Neuronal stem cell (in vitro differentiated cells): Measurements from ENCODE around the gene EPHA2.
"Not testable (repeated sequence)": the region's sequence is repeated elsewhere in the genome, so short reads cannot be mapped to it uniquely, and the experiment has no call there.

Experiments used
- DNase-seq: peaks from one replicate; pipeline ENCODE4 v3.0.0-alpha.2; 2013; ENCODE audit warnings: low spot score
- H2AFZ ChIP-seq: one replicate; pipeline ENCODE4 v1.6.1; 2013; ENCODE audit warnings: mild to moderate bottlenecking, low read length, inconsistent platforms
- H2AK5ac ChIP-seq: 2 replicates; pipeline ENCODE4 v1.6.1; 2013; ENCODE audit warnings: low read depth, mild to moderate bottlenecking, inconsistent platforms, low read length, moderate library complexity, mixed read lengths
- H2BK120ac ChIP-seq: 2 replicates; pipeline ENCODE4 v1.6.1; 2013; ENCODE audit warnings: low read depth, mild to moderate bottlenecking, inconsistent platforms, low read length, moderate library complexity, mixed read lengths
- H2BK12ac ChIP-seq: one replicate; pipeline ENCODE4 v1.6.1; 2013; ENCODE audit warnings: low read length, inconsistent platforms
- H2BK15ac ChIP-seq: 2 replicates; pipeline ENCODE4 v1.6.1; 2013; ENCODE audit warnings: mild to moderate bottlenecking, low read length, inconsistent platforms, mixed read lengths
- H2BK5ac ChIP-seq: one replicate; pipeline ENCODE4 v1.6.1; 2013; ENCODE audit warnings: inconsistent platforms, mild to moderate bottlenecking, low read length, moderate library complexity
- H3K14ac ChIP-seq: one replicate; pipeline ENCODE4 v1.6.1; 2013; ENCODE audit warnings: low read length, inconsistent platforms
- H3K18ac ChIP-seq: 2 replicates; pipeline ENCODE4 v1.6.1; 2013; ENCODE audit warnings: low read length, inconsistent platforms
- H3K23ac ChIP-seq: 2 replicates; pipeline ENCODE4 v1.6.1; 2013; ENCODE audit warnings: low read depth, mild to moderate bottlenecking, mixed read lengths, low read length, inconsistent platforms; ENCODE audit not compliant: poor library complexity
- H3K27ac ChIP-seq: replicated peaks from 3 replicates; pipeline ENCODE4 v1.5.1; 2013; ENCODE audit warnings: low read length, inconsistent platforms
- H3K27me3 ChIP-seq, 3 experiments: 2 replicates each; pipeline ENCODE4 v1.6.1; 2013; ENCODE audit warnings: low read length in 3 of 3, mild to moderate bottlenecking in 2 of 3, inconsistent platforms in 1 of 3, low read depth in 1 of 3, mixed read lengths in 1 of 3, moderate library complexity in 1 of 3; ENCODE audit not compliant: control insufficient read depth in 3 of 3, insufficient read depth in 3 of 3
- H3K36me3 ChIP-seq, 2 donors: replicated peaks in 1 of 2; 2 replicates each; pipeline ENCODE4 v1.6.1; 2013; ENCODE audit warnings: low read length in 2 of 2; ENCODE audit not compliant: control insufficient read depth in 2 of 2, insufficient read depth in 2 of 2
- H3K4ac ChIP-seq: 2 replicates; pipeline ENCODE4 v1.6.1; 2013; ENCODE audit warnings: inconsistent platforms, mild to moderate bottlenecking, low read length, moderate library complexity
- H3K4me1 ChIP-seq, 2 donors: 1 replicate in 1 of 2; 2 replicates in 1 of 2; pipeline ENCODE4 v1.6.1; 2013; ENCODE audit warnings: low read length in 2 of 2, low read depth in 1 of 2; ENCODE audit not compliant: control insufficient read depth in 2 of 2, insufficient read depth in 1 of 2
- H3K4me2 ChIP-seq: one replicate; pipeline ENCODE4 v1.6.1; 2013; ENCODE audit warnings: mild to moderate bottlenecking, low read length, inconsistent platforms; ENCODE audit not compliant: insufficient read depth, poor library complexity, severe bottlenecking
- H3K4me3 ChIP-seq, 2 donors: 2 replicates each; pipeline ENCODE4 v1.5.1; 2013; ENCODE audit warnings: low read length in 2 of 2, mild to moderate bottlenecking in 2 of 2, inconsistent platforms in 1 of 2, moderate library complexity in 1 of 2
- H3K79me1 ChIP-seq: one replicate; pipeline ENCODE4 v1.6.1; 2013; ENCODE audit warnings: low read depth, mild to moderate bottlenecking, inconsistent platforms, low read length, moderate library complexity
- H3K9ac ChIP-seq: one replicate; pipeline ENCODE4 v1.6.1; 2013; ENCODE audit warnings: mild to moderate bottlenecking, low read depth, low read length, inconsistent platforms; ENCODE audit not compliant: poor library complexity
- H3K9me3 ChIP-seq, 2 donors: replicated peaks in 1 of 2; 2 replicates each; pipeline versions ENCODE3 to v1.6.1; 2013; ENCODE audit warnings: low read length in 2 of 2, mild to moderate bottlenecking in 2 of 2, inconsistent platforms in 1 of 2, low read depth in 1 of 2, mixed read lengths in 1 of 2, moderate library complexity in 1 of 2; ENCODE audit not compliant: control insufficient read depth in 2 of 2, insufficient read depth in 1 of 2
- H4K8ac ChIP-seq: one replicate; pipeline ENCODE4 v1.6.1; 2013; ENCODE audit warnings: low read depth, mild to moderate bottlenecking, inconsistent platforms, low read length, moderate library complexity
- H4K91ac ChIP-seq: one replicate; pipeline ENCODE4 v1.6.1; 2013; ENCODE audit warnings: low read length, low read depth, mild to moderate bottlenecking, inconsistent platforms; ENCODE audit not compliant: poor library complexity
- WGBS, 2 donors: extraction: QIAGEN DNeasy Blood & Tissue Kit; methylation state at CpG; one replicate each; pipeline ENCODE4 v1.1.7; 2013; ENCODE audit warnings: missing lambda C conversion rate in 2 of 2, mixed read lengths in 1 of 2; ENCODE audit not compliant: insufficient read length in 2 of 2, insufficient replicate concordance in 1 of 2; ENCODE audit errors: extremely low coverage in 2 of 2; 5-methylcytosine and 5-hydroxymethylcytosine counted together

EPHA2 gene

GRCh38 chr1:16110456-16110855 is 45.4 kb downstream of the EPHA2 start:
- H3K27me3 ChIP-seq: peaks cover 0 to 3% (median 0%) of the 10 kb centered on the region in 3 experiments
- no peak for DNase-seq
- no peak overlapping the region for H3K23ac ChIP-seq
- no CpG with 5 or more reads among the region's 6 CpGs for WGBS, 2 donors
- no peak overlapping the region for H2BK15ac ChIP-seq
- no peak overlapping the region for H3K9ac ChIP-seq
- peaks cover 26% of the 10 kb centered on the region in 2 donors for H3K4me1 ChIP-seq
- H3K36me3 ChIP-seq: no peaks in the 10 kb centered on the region
- H3K4me3 ChIP-seq: no peak overlapping the region
- H2BK5ac ChIP-seq: no peak overlapping the region
- no peak overlapping the region for H3K4me2 ChIP-seq
- no peak overlapping the region for H4K91ac ChIP-seq
- no peak overlapping the region for H3K18ac ChIP-seq
- H3K14ac ChIP-seq: no peak overlapping the region
- no peak overlapping the region for H3K4ac ChIP-seq
- H3K27ac ChIP-seq: no peak overlapping the region
- no peak overlapping the region for H2AK5ac ChIP-seq
- no peak overlapping the region for H2BK12ac ChIP-seq
- no peak overlapping the region for H4K8ac ChIP-seq
- H3K9me3 ChIP-seq: peaks cover 6 to 14% of the 10 kb centered on the region in 2 donors
- H2BK120ac ChIP-seq: no peak overlapping the region
- no peaks in the 10 kb centered on the region for H3K79me1 ChIP-seq
- H2AFZ ChIP-seq: no peak overlapping the region

- Histone ChIP-seq H4K91ac (no peak overlapping the region), H2BK12ac (peak overlapping the region; percentile 95), H3K4me3 (no peak overlapping the region), H2AK5ac (peak overlapping the region; percentile 64), H2AFZ (no peak overlapping the region), H3K36me3 (no peaks in the 10 kb centered on the region), H3K9me3 (peaks cover 6 to 14% of the 10 kb centered on the region in 2 donors), H2BK15ac (peak overlapping the region; percentile 55), H2BK120ac (no peak overlapping the region), H3K27ac (no peak overlapping the region), H3K18ac (peak overlapping the region; percentile 86), H3K4me2 (no peak overlapping the region), H3K4me1 (peaks cover 18 to 19% of the 10 kb centered on the region in 2 donors), H3K9ac (no peak overlapping the region), H4K8ac (no peak overlapping the region), H3K4ac (no peak overlapping the region), H3K14ac (no peak overlapping the region), H3K79me1 (no peaks in the 10 kb centered on the region), H2BK5ac (no peak overlapping the region), H3K27me3 (peaks cover 0 to 3% (median 0%) of the 10 kb centered on the region in 3 experiments), H3K23ac (no peak overlapping the region)
- WGBS, 2 donors: no CpG with 5 or more reads among the region's 1 CpG
- no peak for DNase-seq
Observed at GRCh38 chr1:16109571-16109970, 46.3 kb downstream of the EPHA2 start.

GRCh38 chr1:16107039-16107438 is 48.8 kb downstream of the EPHA2 start:
- H3K4me3 ChIP-seq, H2BK5ac ChIP-seq, H2BK12ac ChIP-seq, H4K91ac ChIP-seq, H2AFZ ChIP-seq, DNase-seq, H3K9ac ChIP-seq, H3K27me3 ChIP-seq, H3K27ac ChIP-seq, H2AK5ac ChIP-seq, H3K4ac ChIP-seq, H3K36me3 ChIP-seq, H3K18ac ChIP-seq, H3K4me2 ChIP-seq, H2BK120ac ChIP-seq, H3K79me1 ChIP-seq, H4K8ac ChIP-seq, H3K14ac ChIP-seq, H3K4me1 ChIP-seq, H2BK15ac ChIP-seq, H3K23ac ChIP-seq: not testable (repeated sequence)
- WGBS, 2 donors: no CpG with 5 or more reads among the region's 5 CpGs
- peaks cover 9 to 14% of the 10 kb centered on the region in 2 donors for H3K9me3 ChIP-seq

GRCh38 chr1:16101623-16102022 is 54.2 kb downstream of the EPHA2 start:
- no peak overlapping the region for H2BK15ac ChIP-seq
- no peaks in the 10 kb centered on the region for H3K79me1 ChIP-seq
- no CpG with 5 or more reads among the region's 9 CpGs for WGBS, 2 donors
- H3K4ac ChIP-seq: no peak overlapping the region
- no peak overlapping the region for H3K9ac ChIP-seq
- no peak overlapping the region for H3K4me3 ChIP-seq
- no peak overlapping the region for H2BK12ac ChIP-seq
- H2AFZ ChIP-seq: no peak overlapping the region
- H3K23ac ChIP-seq: no peak overlapping the region
- H3K4me2 ChIP-seq: no peak overlapping the region
- peaks cover 0 to 3% of the 10 kb centered on the region in 2 donors for H3K9me3 ChIP-seq
- no peaks in the 10 kb centered on the region for H3K4me1 ChIP-seq
- DNase-seq: no peak
- peaks cover 0 to 4% (median 0%) of the 10 kb centered on the region in 3 experiments for H3K27me3 ChIP-seq
- H3K36me3 ChIP-seq: no peaks in the 10 kb centered on the region
- no peak overlapping the region for H2BK5ac ChIP-seq
- no peak overlapping the region for H3K27ac ChIP-seq
- no peak overlapping the region for H3K18ac ChIP-seq
- no peak overlapping the region for H2AK5ac ChIP-seq
- H4K91ac ChIP-seq: no peak overlapping the region
- H3K14ac ChIP-seq: no peak overlapping the region
- no peak overlapping the region for H2BK120ac ChIP-seq
- no peak overlapping the region for H4K8ac ChIP-seq
